HCT116 (cell line): Measurements from ENCODE around the gene MAPK1.

Experiments
- POLR2A ChIP-seq: IDR thresholded peaks from 2 replicates; pipeline ENCODE4 v1.7.0; 2011; ENCODE audit warnings: borderline replicate concordance; ENCODE audit not compliant: insufficient read depth, insufficient read length; ENCODE audit errors: extremely low read depth
- TF ChIP-seq, protein P1 (sequence below), 3 experiments: fragments of 200-600 bp in 1 of 3; sonication (generic) in 1 of 3; IDR thresholded peaks in 2 of 3; conservative IDR thresholded peaks in 1 of 3; 2 replicates each; pipeline ENCODE4 v1.5.1; 2012 to 2017; ENCODE audit warnings: low read depth in 2 of 3, low read length in 2 of 3, antibody characterized with exemption in 1 of 3, borderline replicate concordance in 1 of 3, control low read depth in 1 of 3, mild to moderate bottlenecking in 1 of 3, mixed read lengths in 1 of 3, mixed run types in 1 of 3, moderate library complexity in 1 of 3; ENCODE audit not compliant: insufficient read depth in 1 of 3

DNA sequence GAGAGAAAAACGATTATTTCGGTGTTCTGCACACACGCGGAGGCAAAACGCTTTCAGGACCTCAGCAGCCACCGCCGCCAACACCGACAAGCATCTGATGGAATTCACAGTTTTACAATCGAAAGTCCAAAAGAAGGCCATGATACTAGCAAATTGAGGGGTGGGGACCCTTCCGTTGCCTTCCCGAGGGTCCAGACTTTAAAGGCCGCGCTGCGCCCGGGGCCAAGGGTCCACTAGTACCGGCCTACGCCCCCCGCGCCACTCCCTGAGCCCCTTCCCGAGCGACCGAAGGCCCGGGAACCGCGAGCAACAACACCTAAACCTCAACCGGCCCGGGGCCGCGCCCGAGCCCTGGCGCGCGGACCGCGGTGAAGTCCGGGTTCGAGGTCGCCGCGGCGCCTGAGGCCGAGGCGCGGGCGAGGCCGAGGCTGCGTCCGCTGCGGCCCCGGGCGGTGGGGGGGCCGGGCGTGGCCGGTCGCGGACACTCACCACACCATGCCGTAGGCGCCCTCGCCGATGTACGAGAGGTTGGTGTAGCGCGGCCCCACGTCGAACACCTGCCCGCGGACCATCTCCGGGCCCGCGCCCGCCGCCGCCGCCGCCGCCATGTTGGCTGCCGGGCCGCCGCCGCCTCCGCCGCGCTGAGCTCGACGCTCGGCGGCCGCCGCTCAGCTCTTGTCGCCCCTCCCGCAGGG, 465 bp downstream of the MAPK1 start:
- no peak for TF ChIP-seq POLR2A
- TF ChIP-seq, protein P1, sequence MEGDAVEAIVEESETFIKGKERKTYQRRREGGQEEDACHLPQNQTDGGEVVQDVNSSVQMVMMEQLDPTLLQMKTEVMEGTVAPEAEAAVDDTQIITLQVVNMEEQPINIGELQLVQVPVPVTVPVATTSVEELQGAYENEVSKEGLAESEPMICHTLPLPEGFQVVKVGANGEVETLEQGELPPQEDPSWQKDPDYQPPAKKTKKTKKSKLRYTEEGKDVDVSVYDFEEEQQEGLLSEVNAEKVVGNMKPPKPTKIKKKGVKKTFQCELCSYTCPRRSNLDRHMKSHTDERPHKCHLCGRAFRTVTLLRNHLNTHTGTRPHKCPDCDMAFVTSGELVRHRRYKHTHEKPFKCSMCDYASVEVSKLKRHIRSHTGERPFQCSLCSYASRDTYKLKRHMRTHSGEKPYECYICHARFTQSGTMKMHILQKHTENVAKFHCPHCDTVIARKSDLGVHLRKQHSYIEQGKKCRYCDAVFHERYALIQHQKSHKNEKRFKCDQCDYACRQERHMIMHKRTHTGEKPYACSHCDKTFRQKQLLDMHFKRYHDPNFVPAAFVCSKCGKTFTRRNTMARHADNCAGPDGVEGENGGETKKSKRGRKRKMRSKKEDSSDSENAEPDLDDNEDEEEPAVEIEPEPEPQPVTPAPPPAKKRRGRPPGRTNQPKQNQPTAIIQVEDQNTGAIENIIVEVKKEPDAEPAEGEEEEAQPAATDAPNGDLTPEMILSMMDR (IDR thresholded peaks at IDR 0.05 in 2 of 3, conservative IDR thresholded peaks at IDR 0.05 in 1 of 3; ENCODE audit: borderline replicate concordance in 1 of 3, insufficient read depth in 1 of 3, low read depth in 2 of 3, low read length in 2 of 3): no peak
